ENCODE results near the gene SPAG17.

GRCh38 chr1:117971777-117972176 lies 213.3 kb downstream of the SPAG17 start:
- TF ChIP-seq CTCF (IDR thresholded peaks at IDR 0.05; ENCODE audit: low read depth, low read length) (no peak), EZH2phosphoT487 (IDR thresholded peaks at IDR 0.05; ENCODE audit: low read depth) (no peak)

All from OCI-LY3 (cell line).